ENCODE data around the gene RAPGEF1. TPM values are rescaled to one million over a fixed set of nuclear protein-coding genes. Genes with fewer than 3 reads are reported as not detected.
"Not testable (repeated sequence)": the region's sequence is repeated elsewhere in the genome, so short reads cannot be mapped to it uniquely, and the experiment has no call there.

The RAPGEF1 gene
- total and polyA plus RNA-seq, 8 donors: 17.1 to 62.6 (median 44.8) TPM

- Histone ChIP-seq H3K4me1 (peaks cover 22 to 33% (median 30%) of the 10 kb centered on the region in 3 donors), H3K9me3 (no peaks in the 10 kb centered on the region), H3K27ac (no peak overlapping the region), H3K27me3 (no peaks in the 10 kb centered on the region), H3K36me3 (no peaks in the 10 kb centered on the region), H3K4me3 (no peak overlapping the region)
- ATAC-seq: no peak
- WGBS, 2 donors: 92 to 93% methylated on average over 8 of the region's 8 CpGs
- no peak for DNase-seq
- intact Hi-C loops (cut with DNase I): no loop called here
- no peak for TF ChIP-seq CTCF (IDR thresholded peaks at IDR 0.05)
- no peak for FAIRE-seq
Observed at GRCh38 chr9:131666774-131667173, 73.1 kb downstream of the RAPGEF1 start.

GRCh38 chr9:131666029-131666428, 73.8 kb downstream of the RAPGEF1 start:
- peak in 1 of 4 donors; percentile 27 for ATAC-seq
- TF ChIP-seq CTCF (IDR thresholded peaks at IDR 0.05): no peak
- no peaks in the 10 kb centered on the region for H3K36me3 ChIP-seq
- no peak for DNase-seq
- FAIRE-seq: no peak
- H3K4me3 ChIP-seq: no peak overlapping the region
- H3K9me3 ChIP-seq: no peaks in the 10 kb centered on the region
- intact Hi-C loops (cut with DNase I): no loop called here
- no peaks in the 10 kb centered on the region for H3K27me3 ChIP-seq
- WGBS, 2 donors: 28 to 36% methylated on average over 4 of the region's 4 CpGs
- H3K27ac ChIP-seq: no peak overlapping the region
- H3K4me1 ChIP-seq: peaks cover 22 to 34% (median 30%) of the 10 kb centered on the region in 3 donors

- no peaks in the 10 kb centered on the region for H3K27me3 ChIP-seq
- no peaks in the 10 kb centered on the region for H3K36me3 ChIP-seq
- ATAC-seq (no peak), FAIRE-seq (no peak), DNase-seq (no peak)
- H3K4me3 ChIP-seq: no peak overlapping the region
- peaks cover 25 to 35% (median 34%) of the 10 kb centered on the region in 3 donors for H3K4me1 ChIP-seq
- TF ChIP-seq CTCF (IDR thresholded peaks at IDR 0.05): no peak
- WGBS, 2 donors: 71 to 76% methylated on average over 5 of the region's 5 CpGs
- no peaks in the 10 kb centered on the region for H3K9me3 ChIP-seq
- intact Hi-C loops (cut with DNase I): no loop called here
- no peak overlapping the region for H3K27ac ChIP-seq
Observed at GRCh38 chr9:131663288-131663687, 76.6 kb downstream of the RAPGEF1 start.

- H3K9me3 ChIP-seq; FAIRE-seq; H3K27ac ChIP-seq; intact Hi-C loops (cut with DNase I); DNase-seq; H3K36me3 ChIP-seq; H3K27me3 ChIP-seq; H3K4me3 ChIP-seq; ATAC-seq: not testable (repeated sequence)
- peaks cover 33 to 39% (median 38%) of the 10 kb centered on the region in 3 donors for H3K4me1 ChIP-seq
- 90 to 94% methylated on average over 4 of the region's 4 CpGs for WGBS, 2 donors
Observed at GRCh38 chr9:131662289-131662621, 77.6 kb downstream of the RAPGEF1 start.

GRCh38 chr9:131661568-131662288, 78.1 kb downstream of the RAPGEF1 start:
- FAIRE-seq (no peak), ATAC-seq (no peak), DNase-seq (no peak)
- Histone ChIP-seq H3K9me3 (no peaks in the 10 kb centered on the region), H3K27me3 (no peaks in the 10 kb centered on the region), H3K4me1 (peaks cover 38 to 42% (median 40%) of the 10 kb centered on the region in 3 donors), H3K27ac (no peak overlapping the region), H3K4me3 (no peak overlapping the region), H3K36me3 (no peaks in the 10 kb centered on the region)
- TF ChIP-seq CTCF (IDR thresholded peaks at IDR 0.05): no peak
- 85 to 91% methylated on average over 6 of the region's 6 CpGs for WGBS, 2 donors
- intact Hi-C loops (cut with DNase I): no loop called here
